GM23248 (cell line): ENCODE measurements around the gene NAALADL2.

Source experiments
- EZH2 ChIP-seq: fragments of 200-600 bp; sonication (generic); IDR thresholded peaks from 2 replicates; pipeline ENCODE4 v1.6.1; 2018; ENCODE audit warnings: antibody characterized with exemption, mild to moderate bottlenecking; ENCODE audit not compliant: insufficient read depth, poor library complexity, severe bottlenecking
- EZH2phosphoT487 ChIP-seq: fragments of 200-600 bp; sonication (generic); IDR thresholded peaks from 2 replicates; pipeline ENCODE4 v1.6.1; 2018; ENCODE audit warnings: antibody characterized with exemption, moderate library complexity, mild to moderate bottlenecking, low read depth; ENCODE audit not compliant: insufficient read depth

GRCh38 chr3:175020101-175020500 lies 161.0 kb downstream of the NAALADL2 start:
- TF ChIP-seq EZH2phosphoT487 (no peak), EZH2 (no peak)
